Mesenchymal stem cell (in vitro differentiated cells and primary cell): Measurements from ENCODE around the gene EXOC6.

ENCODE experiments used
- DNase-seq: peaks from one replicate; pipeline ENCODE4 v3.0.0-alpha.2; 2013
- H2AFZ ChIP-seq: one replicate; pipeline ENCODE4 v1.6.1; 2013; ENCODE audit warnings: low read depth, mild to moderate bottlenecking, control low read depth, inconsistent platforms, low read length, moderate library complexity
- H2AK5ac ChIP-seq: 2 replicates; pipeline ENCODE4 v1.6.1; 2013; ENCODE audit warnings: low read length, moderate library complexity, mild to moderate bottlenecking, inconsistent platforms; ENCODE audit not compliant: severe bottlenecking
- H2BK120ac ChIP-seq: one replicate; pipeline ENCODE4 v1.6.1; 2013; ENCODE audit warnings: low read depth, mild to moderate bottlenecking, inconsistent platforms, low read length, moderate library complexity
- H2BK12ac ChIP-seq, 2 experiments: one replicate each; pipeline ENCODE4 v1.6.1; 2013; ENCODE audit warnings: inconsistent platforms in 2 of 2, low read length in 2 of 2, mild to moderate bottlenecking in 2 of 2, moderate library complexity in 2 of 2, control low read depth in 1 of 2
- H2BK15ac ChIP-seq: one replicate; pipeline ENCODE4 v1.6.1; 2013; ENCODE audit warnings: mild to moderate bottlenecking, low read depth, inconsistent platforms; ENCODE audit not compliant: poor library complexity, severe bottlenecking
- H2BK5ac ChIP-seq: 2 replicates; pipeline ENCODE4 v1.6.1; 2013; ENCODE audit warnings: low read depth, mild to moderate bottlenecking, low read length, control low read depth, inconsistent platforms; ENCODE audit not compliant: poor library complexity, severe bottlenecking
- H3K14ac ChIP-seq, 2 experiments: one replicate each; pipeline ENCODE4 v1.6.1; 2013; ENCODE audit warnings: inconsistent platforms in 2 of 2, low read length in 2 of 2, control low read depth in 1 of 2, mild to moderate bottlenecking in 1 of 2, moderate library complexity in 1 of 2
- H3K18ac ChIP-seq, 2 experiments: one replicate each; pipeline ENCODE4 v1.6.1; 2013; ENCODE audit warnings: inconsistent platforms in 2 of 2, low read length in 2 of 2, control low read depth in 1 of 2, low read depth in 1 of 2, mild to moderate bottlenecking in 1 of 2
- H3K23ac ChIP-seq, 2 experiments: one replicate each; pipeline ENCODE4 v1.6.1; 2013; ENCODE audit warnings: inconsistent platforms in 2 of 2, low read length in 2 of 2, mild to moderate bottlenecking in 2 of 2, moderate library complexity in 2 of 2, control low read depth in 1 of 2
- H3K27ac ChIP-seq: 2 replicates; pipeline ENCODE4 v1.5.1; 2013; ENCODE audit warnings: mild to moderate bottlenecking, moderate library complexity, low read length, control low read depth, inconsistent platforms; ENCODE audit not compliant: poor library complexity, severe bottlenecking
- H3K27me3 ChIP-seq, 2 experiments: 2 replicates each; pipeline versions ENCODE4 v1.6.1 to v1.7.0; 2013; ENCODE audit warnings: low read length in 2 of 2, mild to moderate bottlenecking in 2 of 2, moderate library complexity in 2 of 2, control low read depth in 1 of 2, inconsistent platforms in 1 of 2; ENCODE audit not compliant: control insufficient read depth in 1 of 2, insufficient read depth in 1 of 2
- H3K36me3 ChIP-seq, 2 experiments: 2 replicates each; pipeline versions ENCODE4 v1.6.1 to v1.7.0; 2013; ENCODE audit warnings: low read length in 2 of 2, control low read depth in 1 of 2, inconsistent platforms in 1 of 2, low read depth in 1 of 2, mild to moderate bottlenecking in 1 of 2; ENCODE audit not compliant: insufficient read depth in 2 of 2, control insufficient read depth in 1 of 2
- H3K4ac ChIP-seq, 2 experiments: one replicate each; pipeline ENCODE4 v1.6.1; 2013; ENCODE audit warnings: inconsistent platforms in 2 of 2, low read length in 2 of 2, mild to moderate bottlenecking in 2 of 2, moderate library complexity in 2 of 2, control low read depth in 1 of 2, low read depth in 1 of 2
- H3K4me1 ChIP-seq: 2 replicates; pipeline ENCODE4 v1.6.1; 2013; ENCODE audit warnings: low read depth, low read length, control low read depth; ENCODE audit not compliant: control insufficient read depth, insufficient read depth
- H3K4me2 ChIP-seq: 2 replicates; pipeline ENCODE4 v1.6.1; 2013; ENCODE audit warnings: low read length, mild to moderate bottlenecking, inconsistent platforms; ENCODE audit not compliant: poor library complexity, severe bottlenecking
- H3K4me3 ChIP-seq, 2 experiments: 2 replicates each; pipeline versions ENCODE4 v1.5.1 to v1.7.0; 2013; ENCODE audit warnings: low read length in 2 of 2, mild to moderate bottlenecking in 2 of 2, control low read depth in 1 of 2, low read depth in 1 of 2; ENCODE audit not compliant: insufficient read depth in 1 of 2
- H3K79me1 ChIP-seq: replicated peaks from 2 replicates; pipeline ENCODE4 v1.6.1; 2013; ENCODE audit warnings: mild to moderate bottlenecking, control low read depth, low read length, inconsistent platforms; ENCODE audit not compliant: poor library complexity, severe bottlenecking
- H3K9ac ChIP-seq: 2 replicates; pipeline ENCODE4 v1.7.0; 2013; ENCODE audit warnings: mild to moderate bottlenecking, low read length, moderate library complexity
- H3K9me3 ChIP-seq: 2 replicates; pipeline ENCODE4 v1.7.0; 2013; ENCODE audit warnings: mild to moderate bottlenecking, low read length; ENCODE audit not compliant: control insufficient read depth
- H4K8ac ChIP-seq: one replicate; pipeline ENCODE4 v1.6.1; 2013; ENCODE audit warnings: inconsistent platforms, mild to moderate bottlenecking, low read length, moderate library complexity
- H4K91ac ChIP-seq: one replicate; pipeline ENCODE4 v1.6.1; 2013; ENCODE audit warnings: mild to moderate bottlenecking, low read length, inconsistent platforms
- WGBS: methylation state at CpG from one replicate; pipeline ENCODE4 v1.1.7; 2013; ENCODE audit warnings: mixed read lengths; 5-methylcytosine and 5-hydroxymethylcytosine counted together

The EXOC6 gene

DNA sequence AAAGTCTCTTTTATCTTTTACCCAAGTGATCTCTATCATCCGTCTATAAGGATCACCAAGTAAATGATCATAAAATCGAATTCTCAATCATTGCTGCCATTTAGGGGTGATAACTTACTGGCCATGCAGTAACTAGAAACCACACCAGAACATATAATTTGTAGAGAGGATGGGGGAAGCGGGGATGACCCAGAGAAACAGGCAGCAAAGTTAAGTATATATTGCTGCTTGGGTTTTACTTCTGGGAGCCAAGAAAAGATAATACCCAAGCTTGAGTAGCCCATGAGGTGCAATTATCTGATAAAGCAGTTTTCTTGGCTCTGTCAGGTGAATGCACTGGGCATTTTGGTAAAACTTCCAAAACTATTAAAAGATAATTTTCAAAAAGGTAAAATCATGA is 18.9 kb downstream of the EXOC6 start:
- H3K9me3 ChIP-seq: no peaks in the 10 kb centered on the region
- H4K8ac ChIP-seq: no peak overlapping the region
- H3K79me1 ChIP-seq: peaks cover 6% of the 10 kb centered on the region
- H4K91ac ChIP-seq: no peak overlapping the region
- no peak overlapping the region for H2BK5ac ChIP-seq
- no peak overlapping the region for H2BK15ac ChIP-seq
- no peak overlapping the region for H3K4ac ChIP-seq
- H2BK120ac ChIP-seq: no peak overlapping the region
- H3K27ac ChIP-seq: no peak overlapping the region
- H3K4me2 ChIP-seq: no peak overlapping the region
- no peak overlapping the region for H3K23ac ChIP-seq
- H3K36me3 ChIP-seq: no peaks in the 10 kb centered on the region
- no peak overlapping the region for H2BK12ac ChIP-seq
- no peak overlapping the region for H3K9ac ChIP-seq
- H3K18ac ChIP-seq: no peak overlapping the region
- WGBS: 100% methylated on average over 2 of the region's 3 CpGs
- no peak overlapping the region for H3K4me3 ChIP-seq
- no peak overlapping the region for H2AK5ac ChIP-seq
- H3K14ac ChIP-seq: no peak overlapping the region
- no peaks in the 10 kb centered on the region for H3K4me1 ChIP-seq
- DNase-seq: no peak
- H2AFZ ChIP-seq: no peak overlapping the region
- no peaks in the 10 kb centered on the region for H3K27me3 ChIP-seq

DNA sequence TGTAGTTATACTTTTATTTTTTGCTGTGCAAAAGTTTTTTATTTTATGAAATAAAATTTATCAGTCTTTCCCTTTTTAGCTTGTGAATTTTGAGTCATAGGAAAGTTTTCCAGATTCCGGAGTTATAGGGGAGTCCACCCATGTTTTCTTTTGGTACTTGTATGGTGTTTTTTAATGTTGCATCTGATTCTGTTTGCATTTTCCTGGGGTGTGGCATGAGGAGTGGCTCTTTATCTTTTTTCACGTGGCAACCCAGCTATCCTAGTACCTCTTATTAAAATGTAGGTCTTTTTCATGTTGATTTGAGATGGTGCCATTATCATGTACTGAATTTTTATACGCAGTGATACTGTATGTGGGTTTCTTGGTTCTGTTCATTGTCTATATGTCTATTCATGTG is 19.7 kb downstream of the EXOC6 start:
- H3K9ac ChIP-seq: no peak overlapping the region
- H3K4me3 ChIP-seq: no peak overlapping the region
- WGBS: 96% methylated on average over 3 of the region's 3 CpGs
- no peak overlapping the region for H4K8ac ChIP-seq
- no peaks in the 10 kb centered on the region for H3K9me3 ChIP-seq
- H3K4me1 ChIP-seq: no peaks in the 10 kb centered on the region
- H3K4ac ChIP-seq: no peak overlapping the region
- H2BK12ac ChIP-seq: no peak overlapping the region
- no peak overlapping the region for H2BK5ac ChIP-seq
- H3K27me3 ChIP-seq: no peaks in the 10 kb centered on the region
- H3K4me2 ChIP-seq: no peak overlapping the region
- H2AK5ac ChIP-seq: no peak overlapping the region
- no peak overlapping the region for H3K23ac ChIP-seq
- no peak overlapping the region for H3K14ac ChIP-seq
- no peak overlapping the region for H2AFZ ChIP-seq
- no peak overlapping the region for H2BK15ac ChIP-seq
- DNase-seq: no peak
- H3K79me1 ChIP-seq: peaks cover 5% of the 10 kb centered on the region
- no peak overlapping the region for H3K27ac ChIP-seq
- H3K36me3 ChIP-seq: no peaks in the 10 kb centered on the region
- no peak overlapping the region for H4K91ac ChIP-seq
- no peak overlapping the region for H2BK120ac ChIP-seq
- H3K18ac ChIP-seq: no peak overlapping the region

DNA sequence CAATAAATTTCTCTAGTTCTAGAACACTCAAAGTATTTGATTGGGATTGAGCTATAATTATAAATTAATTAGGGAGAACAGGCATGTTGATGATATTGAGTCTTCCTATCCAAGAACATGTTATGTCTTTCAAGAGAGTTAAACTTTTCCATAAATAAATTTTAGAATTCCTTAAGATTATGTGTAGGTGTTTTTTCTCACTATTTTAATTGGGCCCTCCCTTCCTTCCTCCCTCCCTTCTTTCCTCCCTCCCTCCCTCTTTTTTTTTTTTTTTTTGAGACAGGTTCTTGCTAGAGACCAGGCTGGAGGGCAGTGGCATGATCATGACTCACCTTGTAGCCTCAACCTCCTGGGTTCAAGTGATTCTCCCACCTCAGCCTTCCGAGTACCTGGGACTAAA is 20.2 kb downstream of the EXOC6 start:
- H3K27me3 ChIP-seq: no peaks in the 10 kb centered on the region
- H3K4me2 ChIP-seq: no peak overlapping the region
- H3K4me1 ChIP-seq: no peaks in the 10 kb centered on the region
- H3K4ac ChIP-seq: no peak overlapping the region
- no peak overlapping the region for H2AFZ ChIP-seq
- H3K9me3 ChIP-seq: no peaks in the 10 kb centered on the region
- H3K14ac ChIP-seq: no peak overlapping the region
- no peak overlapping the region for H3K27ac ChIP-seq
- peaks cover 5% of the 10 kb centered on the region for H3K79me1 ChIP-seq
- H2BK15ac ChIP-seq: no peak overlapping the region
- no peak overlapping the region for H2BK5ac ChIP-seq
- no peak overlapping the region for H3K18ac ChIP-seq
- H2BK12ac ChIP-seq: no peak overlapping the region
- H3K36me3 ChIP-seq: no peaks in the 10 kb centered on the region
- no peak for DNase-seq
- H4K8ac ChIP-seq: no peak overlapping the region
- no peak overlapping the region for H3K23ac ChIP-seq
- H3K9ac ChIP-seq: no peak overlapping the region
- no peak overlapping the region for H4K91ac ChIP-seq
- no CpG with 5 or more reads among the region's 1 CpG for WGBS
- H2AK5ac ChIP-seq: no peak overlapping the region
- no peak overlapping the region for H2BK120ac ChIP-seq
- H3K4me3 ChIP-seq: no peak overlapping the region

DNA sequence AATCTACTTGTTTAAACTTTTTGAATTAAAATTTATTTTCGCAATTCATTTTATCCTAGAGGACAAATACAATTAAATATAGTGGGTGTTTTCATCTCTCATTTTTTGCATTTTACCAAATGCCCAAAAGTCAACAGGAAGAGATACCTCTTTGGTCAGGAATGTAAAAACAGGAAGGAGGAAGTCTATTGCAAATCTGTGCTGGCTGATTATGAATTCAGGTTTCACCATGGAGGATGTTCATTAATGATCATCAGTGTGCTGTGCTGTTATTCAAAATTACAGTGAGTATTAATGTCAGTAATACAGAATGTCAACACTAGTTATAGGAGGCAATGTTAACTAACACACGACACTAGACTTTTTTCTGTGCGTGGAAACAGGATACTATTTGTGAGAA is 24.7 kb downstream of the EXOC6 start:
- no CpG with 5 or more reads among the region's 3 CpGs for WGBS

More for the DNA sequence above, 24.7 kb downstream of the EXOC6 start:
- H3K4ac ChIP-seq: no peak overlapping the region
- no peak overlapping the region for H2BK120ac ChIP-seq
- no peaks in the 10 kb centered on the region for H3K4me1 ChIP-seq
- H3K9ac ChIP-seq: no peak overlapping the region
- H4K8ac ChIP-seq: no peak overlapping the region
- H3K18ac ChIP-seq: no peak overlapping the region
- H4K91ac ChIP-seq: no peak overlapping the region
- H3K27ac ChIP-seq: no peak overlapping the region
- H3K14ac ChIP-seq: no peak overlapping the region
- peaks cover 4% of the 10 kb centered on the region for H3K79me1 ChIP-seq
- H3K27me3 ChIP-seq: no peaks in the 10 kb centered on the region
- H2BK5ac ChIP-seq: no peak overlapping the region
- H3K9me3 ChIP-seq: no peaks in the 10 kb centered on the region
- H2AFZ ChIP-seq: no peak overlapping the region
- no peak overlapping the region for H2BK15ac ChIP-seq
- H3K36me3 ChIP-seq: no peaks in the 10 kb centered on the region
- H3K4me2 ChIP-seq: no peak overlapping the region
- DNase-seq: no peak
- no peak overlapping the region for H3K4me3 ChIP-seq
- H2AK5ac ChIP-seq: no peak overlapping the region
- no peak overlapping the region for H2BK12ac ChIP-seq
- no peak overlapping the region for H3K23ac ChIP-seq
